ENCODE measurements around the gene PRDM16. TPM values are rescaled to one million over a fixed set of nuclear protein-coding genes. Genes with fewer than 3 reads are reported as not detected.

The PRDM16 gene
- total RNA-seq, 1 experiment from 2014 or later: 0.04 TPM

GRCh38 chr1:3329640-3330281 lies 260.8 kb downstream of the PRDM16 start:
- Histone ChIP-seq H3K27me3 (ENCODE audit: low read length) (peaks cover 89% of the 10 kb centered on the region), H3K79me2 (ENCODE audit: low read length) (no peaks in the 10 kb centered on the region), H3K9ac (ENCODE audit: low read length) (no peak overlapping the region), H3K4me1 (ENCODE audit: insufficient read depth, low read length) (no peaks in the 10 kb centered on the region), H4K20me1 (ENCODE audit: low read length) (no peaks in the 10 kb centered on the region), H2AFZ (ENCODE audit: low read length) (no peak overlapping the region), H3K4me3 (ENCODE audit: low read length) (no peak overlapping the region), H3F3A (ENCODE audit: low read length, unreplicated experiment) (no peaks in the 10 kb centered on the region), H3K9me2 (replicated peaks; ENCODE audit: low read length) (no peaks in the 10 kb centered on the region), H3K36me3 (ENCODE audit: low read depth, low read length) (no peaks in the 10 kb centered on the region), H3K4me2 (ENCODE audit: low read length) (no peak overlapping the region), H3K27ac (ENCODE audit: low read length) (no peak overlapping the region), H3K9me3 (ENCODE audit: low read length) (no peaks in the 10 kb centered on the region)
- BruUV-seq (replicated peaks): no TSS peak
- DNase-seq (no peak), ATAC-seq (no peak)
- intact Hi-C loops (cut with micrococcal nuclease): no loop called here
- ChIA-PET POLR2A (ENCODE audit: unreplicated experiment) (no interaction called here), CTCF (no interaction called here)
- no peak for TF ChIP-seq EZH2phosphoT487 (IDR thresholded peaks at IDR 0.05; ENCODE audit: borderline replicate concordance, low read length)
- TF ChIP-seq CTCF (conservative IDR thresholded peaks at IDR 0.05; ENCODE audit: low read depth, low read length): no peak
- no peak for TF ChIP-seq EZH2 (IDR thresholded peaks at IDR 0.05; ENCODE audit: low read length, unreplicated experiment)

DNA sequence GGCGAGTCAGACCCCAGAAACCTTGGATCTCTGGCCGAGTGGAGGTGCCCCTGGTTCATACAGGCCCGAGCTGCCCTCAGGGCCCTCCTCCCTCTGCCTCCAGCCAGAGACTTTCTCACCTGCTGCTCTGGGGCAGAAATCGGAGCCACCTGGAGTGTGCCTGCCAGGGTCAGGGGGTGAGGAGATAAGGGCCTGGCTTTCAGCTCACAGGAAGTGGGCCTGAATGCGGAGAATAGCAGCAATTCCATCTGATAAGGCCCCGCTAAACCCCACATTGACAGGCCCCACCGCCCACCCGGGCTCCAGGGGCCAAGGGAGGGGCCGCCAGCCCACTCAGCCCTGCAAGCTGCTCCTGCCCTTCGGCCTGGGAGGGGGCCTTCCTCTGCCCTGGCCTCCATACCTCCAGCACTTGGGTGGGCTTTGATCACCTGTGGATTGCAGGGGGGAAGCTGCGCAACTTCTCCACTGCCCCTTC lies 261.8 kb downstream of the PRDM16 start:
- Histone ChIP-seq H2AFZ (ENCODE audit: low read length) (no peak overlapping the region), H3K4me1 (ENCODE audit: insufficient read depth, low read length) (no peaks in the 10 kb centered on the region), H3K4me3 (ENCODE audit: low read length) (no peak overlapping the region), H3K27me3 (ENCODE audit: low read length) (peaks cover 90% of the 10 kb centered on the region), H3F3A (ENCODE audit: low read length, unreplicated experiment) (no peaks in the 10 kb centered on the region), H3K27ac (ENCODE audit: low read length) (no peak overlapping the region), H3K4me2 (ENCODE audit: low read length) (no peak overlapping the region), H3K36me3 (ENCODE audit: low read depth, low read length) (no peaks in the 10 kb centered on the region), H3K9me3 (ENCODE audit: low read length) (no peaks in the 10 kb centered on the region), H3K79me2 (ENCODE audit: low read length) (no peaks in the 10 kb centered on the region), H4K20me1 (ENCODE audit: low read length) (no peaks in the 10 kb centered on the region), H3K9me2 (replicated peaks; ENCODE audit: low read length) (no peaks in the 10 kb centered on the region), H3K9ac (ENCODE audit: low read length) (no peak overlapping the region)
- TF ChIP-seq CTCF (conservative IDR thresholded peaks at IDR 0.05; ENCODE audit: low read depth, low read length) (no peak), EZH2phosphoT487 (IDR thresholded peaks at IDR 0.05; ENCODE audit: borderline replicate concordance, low read length) (no peak), EZH2 (IDR thresholded peaks at IDR 0.05; ENCODE audit: low read length, unreplicated experiment) (no peak)
- ATAC-seq: no peak
- CTCF ChIA-PET: no interaction called here
- no peak for DNase-seq
- POLR2A ChIA-PET (ENCODE audit: unreplicated experiment): no interaction called here
- intact Hi-C loops (cut with micrococcal nuclease): no loop called here
- no TSS peak for BruUV-seq (replicated peaks)

DNA sequence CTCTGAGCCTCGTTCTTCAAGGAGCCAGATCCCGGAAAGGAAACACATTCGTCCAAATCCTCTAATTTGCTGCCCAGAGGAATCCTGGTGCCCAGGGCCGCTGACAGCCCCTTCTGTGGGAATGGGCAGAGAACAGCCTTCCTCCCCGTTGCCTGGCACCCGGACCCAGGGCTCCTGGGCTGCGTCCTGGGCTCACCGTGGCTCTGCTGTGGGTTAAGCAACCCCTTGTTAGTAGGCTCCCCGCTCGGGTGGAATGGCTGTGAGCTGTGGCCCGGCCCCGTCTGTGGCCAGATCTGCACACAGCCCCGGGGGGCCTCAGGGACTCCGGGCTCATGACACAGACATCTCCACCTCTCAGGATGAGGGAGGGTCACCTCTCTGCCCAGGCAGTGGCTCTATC lies 262.6 kb downstream of the PRDM16 start:
- H3K4me1 ChIP-seq (ENCODE audit: insufficient read depth, low read length): no peaks in the 10 kb centered on the region
- no peak overlapping the region for H3K4me2 ChIP-seq (ENCODE audit: low read length)
- ATAC-seq (no peak), DNase-seq (no peak)
- intact Hi-C loops (cut with micrococcal nuclease): no loop called here
- BruUV-seq (replicated peaks): no TSS peak
- no peaks in the 10 kb centered on the region for H3K79me2 ChIP-seq (ENCODE audit: low read length)
- POLR2A ChIA-PET (ENCODE audit: unreplicated experiment): interaction anchor here (0.7 kb wide), 1 partner anchor 96 kb away, joined by 3 read pairs; no protein-coding TSS in a partner anchor
- no peaks in the 10 kb centered on the region for H3K36me3 ChIP-seq (ENCODE audit: low read depth, low read length)
- no peak overlapping the region for H3K9ac ChIP-seq (ENCODE audit: low read length)
- peaks cover 90% of the 10 kb centered on the region for H3K27me3 ChIP-seq (ENCODE audit: low read length)
- H3K27ac ChIP-seq (ENCODE audit: low read length): no peak overlapping the region
- H4K20me1 ChIP-seq (ENCODE audit: low read length): no peaks in the 10 kb centered on the region
- TF ChIP-seq CTCF (conservative IDR thresholded peaks at IDR 0.05; ENCODE audit: low read depth, low read length) (no peak), EZH2 (IDR thresholded peaks at IDR 0.05; ENCODE audit: low read length, unreplicated experiment) (no peak), EZH2phosphoT487 (IDR thresholded peaks at IDR 0.05; ENCODE audit: borderline replicate concordance, low read length) (no peak)
- no peaks in the 10 kb centered on the region for H3K9me3 ChIP-seq (ENCODE audit: low read length)
- no peaks in the 10 kb centered on the region for H3K9me2 ChIP-seq (replicated peaks; ENCODE audit: low read length)
- CTCF ChIA-PET: no interaction called here
- H3K4me3 ChIP-seq (ENCODE audit: low read length): no peak overlapping the region
- no peak overlapping the region for H2AFZ ChIP-seq (ENCODE audit: low read length)
- no peaks in the 10 kb centered on the region for H3F3A ChIP-seq (ENCODE audit: low read length, unreplicated experiment)
